ENCODE data around the gene PDE4D.

DNA sequence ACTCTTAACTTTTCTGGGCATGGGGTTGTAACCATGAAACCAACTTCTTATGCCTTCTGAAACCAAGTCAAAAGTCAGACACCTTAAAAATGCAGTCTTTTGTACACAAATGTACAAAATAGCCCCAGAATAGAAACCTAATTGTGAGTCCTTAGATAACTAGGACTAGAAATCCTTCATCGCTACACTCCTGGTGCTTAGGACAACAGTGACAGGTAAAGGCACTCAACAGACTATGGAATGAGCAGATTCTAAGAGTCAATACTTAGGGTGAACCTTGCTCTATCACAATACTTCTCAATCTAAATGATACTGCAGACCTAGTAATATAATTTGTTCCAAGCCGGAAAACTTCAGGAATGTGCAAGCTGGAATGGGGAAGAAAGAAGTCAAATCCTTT, 163.7 kb downstream of the PDE4D start:
- TF ChIP-seq, protein P1, sequence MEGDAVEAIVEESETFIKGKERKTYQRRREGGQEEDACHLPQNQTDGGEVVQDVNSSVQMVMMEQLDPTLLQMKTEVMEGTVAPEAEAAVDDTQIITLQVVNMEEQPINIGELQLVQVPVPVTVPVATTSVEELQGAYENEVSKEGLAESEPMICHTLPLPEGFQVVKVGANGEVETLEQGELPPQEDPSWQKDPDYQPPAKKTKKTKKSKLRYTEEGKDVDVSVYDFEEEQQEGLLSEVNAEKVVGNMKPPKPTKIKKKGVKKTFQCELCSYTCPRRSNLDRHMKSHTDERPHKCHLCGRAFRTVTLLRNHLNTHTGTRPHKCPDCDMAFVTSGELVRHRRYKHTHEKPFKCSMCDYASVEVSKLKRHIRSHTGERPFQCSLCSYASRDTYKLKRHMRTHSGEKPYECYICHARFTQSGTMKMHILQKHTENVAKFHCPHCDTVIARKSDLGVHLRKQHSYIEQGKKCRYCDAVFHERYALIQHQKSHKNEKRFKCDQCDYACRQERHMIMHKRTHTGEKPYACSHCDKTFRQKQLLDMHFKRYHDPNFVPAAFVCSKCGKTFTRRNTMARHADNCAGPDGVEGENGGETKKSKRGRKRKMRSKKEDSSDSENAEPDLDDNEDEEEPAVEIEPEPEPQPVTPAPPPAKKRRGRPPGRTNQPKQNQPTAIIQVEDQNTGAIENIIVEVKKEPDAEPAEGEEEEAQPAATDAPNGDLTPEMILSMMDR (IDR thresholded peaks at IDR 0.05), result no peak
- no peak for TF ChIP-seq POLR2A (IDR thresholded peaks at IDR 0.05)

Data from esophagus squamous epithelium (tissue), 4 donors.